ENCODE measurements around the gene AIMP1.
A peak's percentile ranks its signal among the peaks of the same experiment; 100 is the strongest.
"Not testable (repeated sequence)": the region's sequence is repeated elsewhere in the genome, so short reads cannot be mapped to it uniquely, and the experiment has no call there.

The AIMP1 gene

DNA sequence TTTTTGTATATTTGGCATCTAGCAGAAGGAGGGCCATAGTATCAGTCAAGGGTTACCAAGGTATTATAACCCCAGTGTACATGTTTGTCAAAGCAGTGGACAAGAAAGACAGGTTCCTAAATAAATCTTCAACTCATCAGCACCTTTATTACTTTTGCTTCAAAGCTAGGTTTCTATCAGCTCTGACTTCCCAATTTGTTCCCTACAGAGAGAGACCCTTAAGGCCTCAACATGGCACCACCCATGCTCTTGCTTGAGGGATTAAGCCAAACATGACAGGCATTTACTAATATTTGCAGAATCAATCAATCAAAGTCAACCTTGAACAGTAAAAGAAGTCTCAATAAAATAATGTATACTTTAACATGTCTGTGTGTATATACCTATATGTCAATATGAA, 9.8 kb upstream of the AIMP1 start:
- no peak overlapping the region for H3K27ac ChIP-seq
- DNase-seq (ENCODE audit: low read depth, low spot score): no peak

GRCh38 chr4:106312377-106312776, 4.0 kb upstream of the AIMP1 start:
- no peak for DNase-seq (ENCODE audit: low read depth, low spot score)
- H3K27ac ChIP-seq: no peak overlapping the region

DNA sequence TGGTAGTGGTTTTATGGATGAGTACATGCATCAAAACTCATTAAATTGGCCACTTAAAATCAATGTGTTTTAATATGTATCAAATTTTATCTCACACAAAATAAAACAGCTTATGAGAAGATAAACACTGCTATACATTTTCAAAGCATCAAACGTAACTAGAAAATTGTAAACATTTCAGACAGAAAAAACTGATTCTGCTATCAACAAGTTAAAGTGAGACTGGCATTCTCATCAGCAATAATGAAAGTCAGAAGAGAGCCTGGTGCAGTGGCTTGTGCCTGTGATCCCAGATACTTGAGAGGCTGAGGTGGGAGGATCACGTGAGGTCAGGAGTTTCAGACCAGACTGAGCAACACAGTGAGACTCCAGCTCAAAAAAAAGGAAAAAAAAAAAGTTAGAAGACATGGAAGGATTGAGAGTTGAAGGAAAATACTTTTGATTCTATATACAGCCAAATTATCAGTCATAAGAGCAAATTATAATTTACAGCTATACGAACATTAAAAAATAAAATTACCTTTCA, 3.3 kb upstream of the AIMP1 start:
- no peak for DNase-seq (ENCODE audit: low read depth, low spot score)
- H3K27ac ChIP-seq: no peak overlapping the region

GRCh38 chr4:106314960-106315359, 1.4 kb upstream of the AIMP1 start:
- no peak for DNase-seq (ENCODE audit: low read depth, low spot score)

GRCh38 chr4:106315476-106315967, 828 bp upstream of the AIMP1 start:
- peak overlapping the region; percentile 91 for H3K27ac ChIP-seq
- peak; percentile 78 for DNase-seq (ENCODE audit: low read depth, low spot score)

More at GRCh38 chr4:106314960-106315359, 1.4 kb upstream of the AIMP1 start:
- H3K27ac ChIP-seq: peak overlapping the region; percentile 91

DNA sequence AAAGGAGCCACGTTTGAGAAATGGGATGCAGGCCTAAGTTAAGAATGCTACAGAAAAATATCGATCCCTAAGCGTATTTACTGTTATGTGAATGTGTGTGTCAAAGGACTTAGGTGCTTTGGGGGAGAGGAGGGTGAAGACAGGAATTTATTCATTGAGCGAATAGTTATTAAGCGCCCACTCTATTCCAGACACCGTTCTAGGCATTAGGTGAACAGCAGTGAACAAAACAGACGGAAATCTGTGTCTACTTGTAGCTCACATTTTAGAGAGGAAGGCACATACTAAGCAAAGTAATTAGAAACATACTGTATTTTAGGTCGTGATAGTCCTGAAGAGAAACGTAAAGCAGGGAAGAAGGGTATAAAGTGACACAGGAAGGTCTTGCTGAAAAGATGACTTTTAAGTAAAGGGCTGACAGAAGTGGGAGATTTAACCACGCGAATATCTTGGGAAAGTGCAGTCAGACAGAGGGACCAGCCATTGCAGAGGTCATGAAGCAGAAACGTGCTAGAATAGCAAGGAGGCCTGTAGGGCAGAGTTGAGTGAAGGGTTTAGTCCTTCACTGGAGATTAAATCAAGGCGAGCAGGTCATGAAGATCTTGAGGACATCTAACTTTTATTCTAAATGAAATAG, 541 bp downstream of the AIMP1 start:
- peak overlapping the region; percentile 91 for H3K27ac ChIP-seq
- no peak for DNase-seq (ENCODE audit: low read depth, low spot score)

DNA sequence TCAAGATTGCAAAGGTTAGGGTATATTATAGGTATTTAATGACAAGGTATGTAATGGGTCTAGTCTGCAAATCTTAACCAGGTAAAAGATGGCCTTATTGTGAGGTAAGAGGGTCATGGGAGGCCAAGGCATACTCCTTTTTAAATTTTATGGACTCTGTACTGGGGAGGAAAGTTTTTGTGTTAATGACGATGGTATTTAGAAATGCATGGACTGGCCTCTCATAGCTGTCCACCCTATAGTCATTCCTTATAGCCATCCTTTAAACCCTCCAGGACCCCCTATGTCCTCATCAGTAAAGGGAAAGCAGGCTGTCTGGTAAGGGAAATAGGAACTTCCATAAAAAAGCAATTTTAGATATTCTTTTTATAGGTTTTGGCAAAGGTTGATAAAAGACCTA, 1.5 kb downstream of the AIMP1 start:
- DNase-seq (ENCODE audit: low read depth, low spot score): no peak
- no peak overlapping the region for H3K27ac ChIP-seq

GRCh38 chr4:106318511-106318910, 2.2 kb downstream of the AIMP1 start:
- no peak for DNase-seq (ENCODE audit: low read depth, low spot score)

DNA sequence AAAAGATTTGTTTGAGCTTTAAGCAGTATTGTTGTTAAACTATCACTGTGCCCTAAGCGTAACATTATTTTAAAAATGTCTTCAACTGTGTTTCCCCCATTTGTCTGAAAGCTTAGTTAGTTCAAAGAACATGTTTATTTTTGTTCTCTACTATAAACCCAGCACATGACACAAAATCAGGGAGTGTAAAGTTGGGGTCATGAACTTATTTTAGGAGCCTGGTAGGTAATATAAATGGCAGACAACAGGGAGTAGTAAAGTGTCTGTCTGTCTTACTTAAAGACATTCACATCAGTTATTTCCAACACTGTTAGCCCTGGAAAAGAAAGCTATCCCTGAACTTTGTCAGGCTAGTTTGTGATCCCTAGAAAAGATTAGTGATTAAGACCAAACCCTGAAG, 3.9 kb downstream of the AIMP1 start:
- DNase-seq (ENCODE audit: low read depth, low spot score): no peak
- H3K27ac ChIP-seq: no peak overlapping the region

More at GRCh38 chr4:106318511-106318910, 2.2 kb downstream of the AIMP1 start:
- H3K27ac ChIP-seq: no peak overlapping the region

DNA sequence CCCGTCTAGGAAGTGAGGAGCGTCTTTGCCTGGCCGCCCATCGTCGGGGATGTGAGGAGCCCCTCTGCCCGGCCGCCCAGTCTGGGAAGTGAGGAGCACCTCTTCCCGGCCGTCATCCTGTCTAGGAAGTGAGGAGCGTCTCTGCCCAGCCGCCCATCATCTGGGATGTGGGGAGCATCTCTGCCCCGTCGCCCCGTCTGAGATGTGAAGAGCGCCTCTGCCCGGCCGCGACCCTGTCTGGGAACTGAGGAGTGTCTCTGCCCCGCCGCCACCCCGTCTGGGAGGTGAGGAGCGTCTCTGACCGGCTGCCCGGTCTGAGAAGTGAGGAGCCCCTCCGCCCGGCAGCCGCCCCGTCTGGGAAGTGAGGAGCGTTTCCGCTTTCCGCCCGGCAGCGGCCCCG, 4.8 kb downstream of the AIMP1 start:
- not testable (repeated sequence) for H3K27ac ChIP-seq; DNase-seq (ENCODE audit: low read depth, low spot score)

DNA sequence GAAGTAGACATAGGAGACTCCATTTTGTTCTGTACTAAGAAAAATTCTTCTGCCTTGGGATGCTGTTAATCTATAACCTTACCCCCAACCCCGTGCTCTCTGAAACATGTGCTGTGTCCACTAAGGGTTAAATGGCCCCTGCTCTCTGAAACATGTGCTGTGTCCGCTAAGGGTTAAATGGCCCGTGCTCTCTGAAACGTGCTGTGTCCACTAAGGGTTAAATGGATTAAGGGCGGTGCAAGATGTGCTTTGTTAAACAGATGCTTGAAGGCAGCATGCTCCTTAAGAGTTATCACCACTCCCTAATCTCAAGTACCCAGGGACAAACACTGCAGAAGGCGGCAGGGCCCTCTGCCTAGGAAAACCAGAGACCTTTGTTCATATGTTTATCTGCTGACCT, 5.5 kb downstream of the AIMP1 start:
- not testable (repeated sequence) for H3K27ac ChIP-seq; DNase-seq (ENCODE audit: low read depth, low spot score)

DNA sequence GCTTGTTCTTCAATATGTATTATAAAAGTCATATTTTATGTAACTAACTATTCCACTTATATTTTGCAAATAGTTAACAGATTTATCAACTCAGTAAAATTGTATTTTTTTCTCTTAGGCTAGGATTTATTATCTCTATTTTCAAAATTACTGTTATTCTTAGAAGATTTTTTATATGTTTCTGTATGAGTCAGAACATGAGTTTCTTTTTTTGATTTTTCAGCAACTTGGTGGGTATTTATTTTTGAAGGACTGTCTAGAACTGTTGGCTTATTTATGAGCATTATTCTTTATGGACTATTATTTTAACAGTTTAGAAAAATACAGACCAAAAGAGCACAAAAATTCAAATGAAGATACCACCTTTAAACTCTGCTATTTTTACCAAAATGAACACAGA, 6.8 kb downstream of the AIMP1 start:
- no peak for DNase-seq (ENCODE audit: low read depth, low spot score)
- H3K27ac ChIP-seq: no peak overlapping the region

DNA sequence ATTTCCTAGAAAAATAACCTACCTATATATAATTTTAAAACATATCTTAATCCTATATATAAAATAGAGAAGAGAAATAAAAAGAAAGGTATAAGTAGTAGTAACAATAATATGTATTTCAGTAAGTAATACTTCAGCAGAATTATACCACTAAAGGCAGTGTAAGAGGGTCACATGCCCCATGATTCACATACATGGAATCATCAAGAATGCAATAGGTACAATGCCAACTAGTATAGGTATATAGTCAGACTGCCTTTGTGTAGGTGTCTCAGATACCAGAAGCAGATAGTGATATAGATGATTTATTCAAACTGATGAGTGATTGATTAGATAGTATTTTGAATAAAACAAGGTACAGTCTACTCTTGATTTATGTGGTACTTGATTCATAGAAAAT, 9.4 kb downstream of the AIMP1 start:
- DNase-seq (ENCODE audit: low read depth, low spot score): no peak
- H3K27ac ChIP-seq: peak overlapping the region; percentile 52

DNA sequence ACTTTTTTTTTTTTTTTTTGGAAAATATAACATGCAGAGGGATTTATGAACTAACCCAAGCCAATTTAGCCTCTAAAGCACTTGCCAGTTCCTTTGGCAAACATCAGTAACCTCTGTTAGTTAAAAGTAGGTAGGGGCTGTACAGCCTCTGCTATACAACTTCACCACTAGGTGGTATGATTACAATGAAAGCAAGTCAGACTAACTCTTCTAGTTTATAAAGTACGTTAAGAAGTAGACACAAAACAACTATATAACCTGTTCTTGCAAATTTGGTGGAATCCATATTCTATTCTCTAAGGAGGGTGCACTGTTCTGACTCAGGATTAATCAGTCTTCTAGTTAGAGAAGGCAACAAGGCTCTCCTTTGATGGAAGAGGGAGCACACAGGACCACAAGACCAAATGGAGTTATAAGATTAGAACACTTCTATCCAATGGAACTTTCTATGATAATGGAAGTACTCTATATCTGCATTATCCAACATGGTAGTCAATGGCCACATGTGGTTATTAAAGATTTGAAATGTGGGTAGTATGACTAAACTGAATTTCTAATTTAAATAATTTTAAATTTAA, 12.8 kb downstream of the AIMP1 start:
- DNase-seq (ENCODE audit: low read depth, low spot score): no peak
- no peak overlapping the region for H3K27ac ChIP-seq

DNA sequence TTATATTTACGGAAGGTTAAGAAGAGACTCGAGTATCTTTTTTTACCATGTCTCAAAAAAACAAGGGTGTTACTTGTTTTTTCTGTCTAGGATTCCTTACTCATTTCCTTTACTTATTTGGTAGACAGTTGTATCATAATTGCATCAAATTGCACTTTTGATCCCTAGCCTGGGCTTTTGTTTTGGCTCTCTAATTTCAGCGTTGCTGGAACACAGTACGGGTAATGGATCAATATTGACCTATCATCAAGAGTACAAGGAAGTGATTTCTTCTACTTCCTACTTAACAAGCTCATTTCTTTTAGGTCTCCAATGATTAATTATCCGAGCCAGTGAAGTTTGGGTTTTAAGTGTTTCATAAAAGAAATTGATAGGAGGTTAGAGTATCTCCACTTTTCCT, 16.8 kb downstream of the AIMP1 start:
- DNase-seq (ENCODE audit: low read depth, low spot score): no peak
- H3K27ac ChIP-seq: no peak overlapping the region

DNA sequence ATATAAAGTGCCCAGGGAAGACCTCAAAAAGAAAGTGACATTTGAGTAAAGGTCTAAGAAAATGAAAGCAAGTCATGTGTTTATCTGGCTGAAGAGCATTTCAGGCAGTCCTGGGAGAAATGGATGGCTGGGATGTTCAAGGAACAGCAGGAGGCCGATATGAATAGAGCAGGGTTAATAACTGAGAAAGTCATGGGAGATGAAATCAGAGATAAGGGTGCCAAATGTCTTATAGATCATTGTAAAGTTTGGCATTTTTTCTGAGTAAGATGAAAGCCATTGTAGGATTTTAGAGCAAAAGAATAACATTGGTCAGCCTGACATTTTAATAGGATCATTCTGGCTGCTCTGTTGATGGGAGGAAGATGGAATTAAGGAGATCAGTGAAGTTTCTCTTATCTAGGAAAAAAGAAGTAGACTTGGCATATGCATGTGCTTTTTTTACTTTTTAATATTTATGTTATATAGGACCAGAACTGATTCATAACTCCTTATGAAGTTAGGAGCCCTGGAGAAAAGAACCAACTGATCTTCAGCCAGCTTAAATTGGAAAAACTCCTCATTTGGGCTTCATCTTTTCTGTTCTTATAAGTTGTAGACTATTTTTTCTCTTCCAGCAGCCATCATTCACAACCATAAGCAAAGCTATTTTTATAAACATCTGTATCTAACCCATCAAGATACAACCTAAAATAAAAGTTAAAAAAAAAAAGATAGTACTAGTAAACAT, 18.6 kb downstream of the AIMP1 start:
- no peak for DNase-seq (ENCODE audit: low read depth, low spot score)
- no peak overlapping the region for H3K27ac ChIP-seq

GRCh38 chr4:106336618-106337017, 20.3 kb downstream of the AIMP1 start:
- H3K27ac ChIP-seq: no peak overlapping the region
- no peak for DNase-seq (ENCODE audit: low read depth, low spot score)

DNA sequence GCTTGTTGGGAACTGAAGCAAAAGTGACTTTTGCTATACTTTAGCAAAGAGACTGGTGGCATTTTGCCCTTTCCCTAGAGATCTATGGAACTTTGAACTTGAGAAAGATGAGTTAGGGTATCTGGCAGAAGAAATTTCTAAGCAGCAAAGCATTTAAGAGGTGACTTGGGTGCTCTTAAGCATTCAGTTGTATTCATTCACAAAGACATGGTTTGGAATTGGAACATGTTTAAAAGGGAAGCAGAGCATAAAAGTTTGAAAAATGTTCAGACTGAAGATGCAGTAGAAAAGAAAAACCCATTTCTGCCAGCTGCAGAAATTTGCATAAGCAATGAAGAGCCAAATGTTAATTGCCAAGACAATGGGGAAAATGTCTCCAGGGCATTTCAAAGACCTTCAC, 21.6 kb downstream of the AIMP1 start:
- no peak overlapping the region for H3K27ac ChIP-seq
- no peak for DNase-seq (ENCODE audit: low read depth, low spot score)

GRCh38 chr4:106338671-106339070, 22.3 kb downstream of the AIMP1 start:
- no peak for DNase-seq (ENCODE audit: low read depth, low spot score)
- H3K27ac ChIP-seq: no peak overlapping the region

DNA sequence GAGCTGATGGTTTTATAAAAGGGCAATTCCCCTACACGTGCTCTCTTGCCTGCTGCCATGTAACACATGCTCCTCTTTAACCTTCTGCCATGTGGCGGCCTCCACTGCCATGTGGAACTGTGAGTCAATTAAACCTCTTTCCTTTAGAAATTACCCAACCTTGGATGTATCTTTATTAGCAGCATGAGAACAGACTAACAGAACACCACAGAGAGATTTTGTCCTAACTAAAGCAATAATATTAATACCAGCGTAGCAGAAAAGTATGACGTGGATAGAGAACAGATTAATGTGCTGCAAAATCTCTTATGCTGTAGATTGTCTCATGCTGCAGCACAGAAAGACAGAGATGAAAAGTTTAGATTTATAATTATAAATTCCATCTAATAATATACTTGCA, 23.1 kb downstream of the AIMP1 start:
- no peak for DNase-seq (ENCODE audit: low read depth, low spot score)
- H3K27ac ChIP-seq: no peak overlapping the region

DNA sequence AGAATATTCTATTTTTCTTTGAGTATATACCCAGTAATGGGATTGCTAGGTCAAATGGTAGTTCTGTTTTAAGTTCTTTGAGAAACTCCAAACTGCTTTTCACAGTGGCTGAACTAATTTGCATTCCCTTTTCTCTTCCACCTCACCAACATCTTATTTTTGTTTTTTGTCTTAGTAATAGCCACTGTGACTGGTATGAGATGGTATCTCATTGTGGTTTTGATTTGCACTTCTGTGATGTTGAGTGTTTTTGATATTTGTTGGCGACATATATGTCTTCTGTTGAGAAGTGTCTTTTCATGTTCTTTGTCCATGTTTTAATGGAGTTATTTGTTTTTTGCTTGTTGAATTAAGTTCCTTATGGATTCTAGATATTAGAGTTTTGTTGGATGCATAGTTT, 24.4 kb downstream of the AIMP1 start:
- H3K27ac ChIP-seq: no peak overlapping the region

More for the DNA sequence above, 24.4 kb downstream of the AIMP1 start:
- no peak for DNase-seq (ENCODE audit: low read depth, low spot score)

Data from epithelial cell of prostate (primary cell).